H1 (cell line): Measurements from ENCODE around the gene ARCN1. TPM values are rescaled to one million over a fixed set of nuclear protein-coding genes. Genes with fewer than 3 reads are reported as not detected.

ENCODE experiments used
- BACH1 ChIP-seq: IDR thresholded peaks from 2 replicates; pipeline ENCODE4 v1.6.1; 2012; ENCODE audit warnings: low read length, improper control_type of control experiment
- RAD21 ChIP-seq, 2 experiments: IDR thresholded peaks in 1 of 2; conservative IDR thresholded peaks in 1 of 2; 2 replicates each; pipeline ENCODE4 v1.6.1; 2011; ENCODE audit warnings: low read depth in 2 of 2, low read length in 2 of 2, improper control_type of control experiment in 1 of 2, inconsistent platforms in 1 of 2, mild to moderate bottlenecking in 1 of 2, moderate library complexity in 1 of 2
- SIRT6 ChIP-seq: IDR thresholded peaks from one replicate; pipeline ENCODE4 v1.7.1; 2012; ENCODE audit warnings: low read length, inconsistent platforms
- polyA plus RNA-seq, 7 experiments: library from polyadenylated mRNA; depleted of rRNA in 3 of 7; stranded (reverse) in 5 of 7; unstranded in 2 of 7; fragments of >200 nt in 5 of 7; fragments of 200-250 nt in 2 of 7; gene quantifications; 1 replicate in 5 of 7; 2 replicates in 1 of 7; 4 replicates in 1 of 7; pipeline versions ENCODE4 v1.2.1 to v1.2.3, GENCODE V29; 2011 to 2013; ENCODE audit warnings: missing spikeins in 2 of 7, mixed read lengths in 2 of 7
- total RNA-seq: library from RNA; stranded (reverse); fragmentation: NEBNext Ultra II Directional; extraction: Animal tissue kit (Norgen Biotek cat#: 25700); gene quantifications from 2 replicates; pipeline ENCODE4 v1.2.1, GENCODE V29; 2021

The ARCN1 gene
- total and polyA plus RNA-seq, 2 of the 8 experiments (the other 6 are each of a cell fraction or from before 2014, with no cell fraction given): 132 to 146 TPM

DNA sequence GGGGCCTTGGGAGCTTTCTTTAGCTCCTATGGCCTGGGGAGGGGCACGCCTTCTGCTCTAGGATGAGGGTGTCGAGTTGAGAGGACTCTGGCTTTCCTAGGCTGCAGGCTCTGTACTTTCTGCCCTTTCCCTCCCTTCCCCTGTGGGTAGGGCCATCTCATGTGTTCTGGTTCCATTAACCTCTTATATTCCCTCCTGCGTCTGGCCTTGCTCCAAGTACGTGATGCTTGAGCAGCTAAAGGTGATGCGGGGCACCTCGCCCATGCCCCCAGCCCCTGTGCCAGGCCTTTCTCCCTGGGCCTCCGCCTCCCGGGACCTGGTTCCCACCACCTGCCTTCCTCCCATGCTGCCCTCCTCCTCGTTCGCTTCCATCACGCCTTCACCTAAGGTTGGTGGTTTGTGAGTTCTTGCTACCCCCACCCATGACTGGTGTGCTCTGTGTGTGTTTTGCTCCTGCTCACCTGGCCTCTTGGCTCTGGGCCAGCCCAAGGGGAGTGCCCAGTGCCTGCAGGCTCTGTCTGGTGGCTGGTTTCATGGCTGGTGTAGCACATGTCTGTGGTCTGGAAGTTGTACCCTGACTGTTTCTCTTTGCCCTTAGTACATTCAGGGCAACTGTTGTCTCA is 69.3 kb downstream of the ARCN1 start (continued):
- no peak for TF ChIP-seq BACH1
- no peak for TF ChIP-seq SIRT6
- no peak for TF ChIP-seq RAD21 (IDR thresholded peaks at IDR 0.05 in 1 of 2, conservative IDR thresholded peaks at IDR 0.05 in 1 of 2; ENCODE audit: low read depth in 2 of 2, low read length in 2 of 2)
